Endothelial cell of umbilical vein (primary cell): Measurements from ENCODE around the gene CUL9. TPM values are rescaled to one million over a fixed set of nuclear protein-coding genes. Genes with fewer than 3 reads are reported as not detected.

Source experiments
- BruUV-seq: library from RNA; stranded (reverse); fragments of 400-500 nt; replicated peaks from 2 replicates; lab custom pipeline; 2021; lab: Mats Ljungman, UMichigan
- CTCF ChIA-PET: fragments of 300-600, 350-600 bp; sonication (Branson Sonifier 250); formaldehyde crosslinking; loops from one replicate; lab custom pipeline; 2021; ENCODE audit warnings: antibody characterized with exemption, inconsistent platforms; lab: Charles Lee
- POLR2A ChIA-PET: fragments of 300-600, 350-600 bp; sonication (Branson Sonifier 250); formaldehyde crosslinking; loops from one replicate; lab custom pipeline; 2021; ENCODE audit warnings: antibody characterized with exemption, inconsistent platforms; lab: Charles Lee
- DNase-seq: peaks from one replicate; pipeline ENCODE4 v3.0.0-alpha.2; 2011; ENCODE audit warnings: low read depth, low spot score
- FAIRE-seq: peaks from 2 replicates; lab custom pipeline; 2011; peaks lifted over from hg19 to GRCh38; lab: Jason Lieb, UNC
- H2AFZ ChIP-seq: 2 replicates; pipeline ENCODE4 v1.6.0; 2012; ENCODE audit warnings: low read depth, low read length, control low read depth, inconsistent platforms
- H3K27ac ChIP-seq: 2 replicates; pipeline ENCODE4 v1.5.1; 2011; ENCODE audit warnings: low read depth, mild to moderate bottlenecking, control low read depth, low read length, moderate library complexity; ENCODE audit not compliant: insufficient read depth
- H3K27me3 ChIP-seq, 2 experiments: 2 replicates each; pipeline versions ENCODE4 v1.6.0 to v1.6.1; 2011; ENCODE audit warnings: low read length in 2 of 2, mixed read lengths in 1 of 2; ENCODE audit not compliant: control insufficient read depth in 2 of 2, insufficient read depth in 2 of 2
- H3K36me3 ChIP-seq, 2 experiments: 2 replicates in 1 of 2; 3 replicates in 1 of 2; pipeline ENCODE4 v1.5.1; 2011; ENCODE audit warnings: low read length in 2 of 2, mild to moderate bottlenecking in 1 of 2, moderate library complexity in 1 of 2; ENCODE audit not compliant: control insufficient read depth in 2 of 2, insufficient read depth in 2 of 2; ENCODE audit errors: extremely low read depth in 1 of 2
- H3K4me1 ChIP-seq: 3 replicates; pipeline ENCODE4 v1.5.1; 2011; ENCODE audit warnings: mild to moderate bottlenecking, low read length; ENCODE audit not compliant: control insufficient read depth, insufficient read depth; ENCODE audit errors: extremely low read depth
- H3K4me2 ChIP-seq: 2 replicates; pipeline ENCODE4 v1.6.1; 2011; ENCODE audit warnings: low read length, control low read depth, mixed read lengths; ENCODE audit not compliant: insufficient read depth
- H3K4me3 ChIP-seq, 3 experiments: fragments of 200-600 bp in 1 of 3; sonication (generic), shearing (Covaris generic) in 1 of 3; replicated peaks in 1 of 3; 2 replicates each; pipeline ENCODE4 v1.5.1; 2011 to 2016; ENCODE audit warnings: control low read depth in 3 of 3, low read length in 3 of 3, mild to moderate bottlenecking in 2 of 3, inconsistent platforms in 1 of 3, low read depth in 1 of 3, moderate library complexity in 1 of 3; ENCODE audit not compliant: insufficient read depth in 1 of 3
- H3K79me2 ChIP-seq: 2 replicates; pipeline ENCODE4 v1.6.0; 2012; ENCODE audit warnings: low read length, inconsistent platforms; ENCODE audit not compliant: control insufficient read depth, insufficient read depth
- H3K9ac ChIP-seq: replicated peaks from 2 replicates; pipeline ENCODE3; 2011; ENCODE audit warnings: low read length, control low read depth; ENCODE audit not compliant: insufficient read depth; ENCODE audit errors: extremely low read depth
- H3K9me1 ChIP-seq: replicated peaks from 3 replicates; pipeline ENCODE4 v1.6.0; 2011; ENCODE audit warnings: mild to moderate bottlenecking, low read length; ENCODE audit not compliant: control insufficient read depth, insufficient read depth; ENCODE audit errors: extremely low read depth
- H3K9me3 ChIP-seq: replicated peaks from 2 replicates; pipeline ENCODE4 v1.5.1; 2012; ENCODE audit warnings: low read length, inconsistent platforms; ENCODE audit not compliant: control insufficient read depth, insufficient read depth
- H4K20me1 ChIP-seq: replicated peaks from 2 replicates; pipeline ENCODE3; 2011; ENCODE audit warnings: mild to moderate bottlenecking, low read length; ENCODE audit not compliant: control insufficient read depth, insufficient read depth; ENCODE audit errors: extremely low read depth
- CTCF ChIP-seq, 2 donors: IDR thresholded peaks; 1 replicate in 1 of 2; 2 replicates in 1 of 2; pipeline ENCODE4 v1.5.1; 2011; ENCODE audit warnings: low read length in 2 of 2, mild to moderate bottlenecking in 2 of 2, moderate library complexity in 2 of 2, control low read depth in 1 of 2, inconsistent platforms in 1 of 2, low read depth in 1 of 2; ENCODE audit not compliant: insufficient read depth in 1 of 2; ENCODE audit errors: extremely low read depth in 1 of 2
- GATA2 ChIP-seq: IDR thresholded peaks from 2 replicates; pipeline ENCODE4 v1.7.0; 2011; ENCODE audit warnings: low read depth, mild to moderate bottlenecking, moderate library complexity, mixed read lengths, low read length; ENCODE audit not compliant: insufficient read length, insufficient read depth
- JUN ChIP-seq: IDR thresholded peaks from 2 replicates; pipeline ENCODE4 v1.6.1; 2011; ENCODE audit warnings: borderline replicate concordance, low read depth; ENCODE audit not compliant: insufficient read length, insufficient read depth
- POLR2A ChIP-seq: IDR thresholded peaks from 2 replicates; pipeline ENCODE4 v1.6.1; 2012; ENCODE audit warnings: low read depth, mild to moderate bottlenecking, control low read depth, low read length
- POLR2AphosphoS5 ChIP-seq: IDR thresholded peaks from 2 replicates; pipeline ENCODE4 v1.6.1; 2012; ENCODE audit warnings: low read depth, mild to moderate bottlenecking, control low read depth, low read length, moderate library complexity; ENCODE audit not compliant: insufficient read depth
- dilution Hi-C: fragments of 300-500 bp; cut with MboI; formaldehyde crosslinking; loops from one replicate; pipeline ENCODE4 v1.15.0; 2019; ENCODE audit warnings: low sequenced_read_pairs; ENCODE audit not compliant: extremely low pct_ligation_motif_present
- intact Hi-C: fragments of 100-400 bp; cut with micrococcal nuclease; formaldehyde crosslinking; loops from one replicate; pipeline ENCODE4 v1.10.0; 2022
- polyA plus RNA-seq, 4 experiments: library from polyadenylated mRNA; depleted of rRNA in 3 of 4; stranded (reverse) in 3 of 4; unstranded in 1 of 4; fragments of >200 nt; gene quantifications; 2 replicates each; pipeline versions ENCODE4 v1.2.1 to v1.2.3, GENCODE V29; 2011 to 2012; ENCODE audit warnings: missing spikeins in 1 of 4
- total RNA-seq: library from RNA; stranded (reverse); gene quantifications from 2 replicates; pipeline ENCODE4 v1.2.3, GENCODE V29; 2021

CUL9 gene
- total and polyA plus RNA-seq, 2 donors (not counting 3 experiments of a cell fraction or from before 2014, with no cell fraction given) = 38.7 to 46.0 TPM

DNA sequence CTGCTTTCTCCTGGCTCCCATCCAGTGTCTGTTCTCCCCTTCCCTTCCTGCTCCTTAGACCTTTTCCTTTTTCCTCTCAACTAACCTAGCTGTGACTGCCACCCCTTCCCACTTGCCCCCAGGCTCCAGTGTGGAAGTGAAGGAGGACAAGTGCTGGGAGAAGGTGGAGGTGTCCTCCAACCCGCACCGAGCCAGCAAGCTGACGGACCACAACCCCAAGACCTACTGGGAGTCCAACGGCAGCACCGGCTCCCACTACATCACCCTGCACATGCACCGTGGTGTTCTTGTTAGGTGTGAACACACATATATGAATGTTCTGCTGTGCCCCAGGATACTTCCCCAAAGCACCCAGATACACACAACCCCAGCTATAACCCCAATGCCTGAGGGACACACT is 18.5 kb downstream of the CUL9 start:
- no peaks in the 10 kb centered on the region for H4K20me1 ChIP-seq
- H3K9me3 ChIP-seq = no peaks in the 10 kb centered on the region
- no peak overlapping the region for H2AFZ ChIP-seq
- no peaks in the 10 kb centered on the region for H3K79me2 ChIP-seq
- H3K4me3 ChIP-seq = no peak overlapping the region
- intact Hi-C loops = no loop called here
- TF ChIP-seq CTCF (IDR thresholded peaks at IDR 0.05; ENCODE audit: extremely low read depth in 1 of 2, insufficient read depth in 1 of 2, low read depth in 1 of 2, low read length in 2 of 2) (no peak), GATA2 (no peak), JUN (no peak), POLR2A (no peak)
- H3K27me3 ChIP-seq = no peaks in the 10 kb centered on the region
- H3K9me1 ChIP-seq = no peaks in the 10 kb centered on the region
- dilution Hi-C loops = no loop called here
- H3K4me2 ChIP-seq = no peak overlapping the region
- ChIA-PET POLR2A (no interaction called here), CTCF (interaction anchor here (0.6 kb wide), 1 partner anchor 28 kb away, joined by 3 read pairs; the partner anchor contains the start of gene DNPH1)
- H3K9ac ChIP-seq = no peak overlapping the region
- no TSS peak for BruUV-seq
- DNase-seq (no peak), FAIRE-seq (no peak)
- H3K4me1 ChIP-seq = no peaks in the 10 kb centered on the region
- H3K36me3 ChIP-seq = peaks cover 0 to 22% of the 10 kb centered on the region in 2 experiments
- H3K27ac ChIP-seq = no peak overlapping the region

GRCh38 chr6:43202451-43202850 is 20.5 kb downstream of the CUL9 start:
- DNase-seq (no peak), FAIRE-seq (no peak)
- H3K4me1 ChIP-seq = no peaks in the 10 kb centered on the region
- no peaks in the 10 kb centered on the region for H4K20me1 ChIP-seq
- no peak overlapping the region for H3K4me3 ChIP-seq
- dilution Hi-C loops (no loop called here), intact Hi-C loops (no loop called here)
- H2AFZ ChIP-seq = no peak overlapping the region
- H3K27ac ChIP-seq = no peak overlapping the region
- H3K36me3 ChIP-seq = peaks cover 0 to 16% of the 10 kb centered on the region in 2 experiments
- no TSS peak for BruUV-seq
- H3K9ac ChIP-seq = no peak overlapping the region
- POLR2A ChIA-PET = no interaction called here
- no peaks in the 10 kb centered on the region for H3K9me3 ChIP-seq
- H3K79me2 ChIP-seq = no peaks in the 10 kb centered on the region
- no peaks in the 10 kb centered on the region for H3K27me3 ChIP-seq
- H3K9me1 ChIP-seq = no peaks in the 10 kb centered on the region
- CTCF ChIA-PET = interaction anchor here (1.5 kb wide), 1 partner anchor 27 kb away, joined by 5 read pairs; the partner anchor contains the start of gene DNPH1
- no peak for TF ChIP-seq JUN
- no peak for TF ChIP-seq POLR2A
- no peak for TF ChIP-seq POLR2AphosphoS5
- no peak overlapping the region for H3K4me2 ChIP-seq
